Measurements from ENCODE around the gene PSG7.
"Not testable (repeated sequence)": the region's sequence is repeated elsewhere in the genome, so short reads cannot be mapped to it uniquely, and the experiment has no call there.

The PSG7 gene

DNA sequence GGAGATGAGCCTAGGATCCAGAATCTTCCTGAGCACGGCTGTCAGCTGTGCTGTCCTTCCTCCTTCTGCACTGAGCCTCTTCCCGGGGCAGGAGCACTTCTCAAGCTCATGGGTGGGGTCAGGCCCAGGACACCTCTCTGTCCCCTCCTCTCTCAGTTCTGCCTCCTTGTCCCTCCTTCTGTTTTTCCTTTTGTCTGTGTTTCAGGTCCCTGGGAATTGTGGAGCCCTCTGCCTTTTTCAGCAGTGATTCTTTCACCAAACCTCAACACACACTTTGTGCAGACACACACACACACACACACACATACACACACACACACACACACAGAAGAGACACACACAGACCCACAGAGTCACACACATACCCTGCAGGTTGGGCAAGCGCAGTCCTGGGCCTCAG, at the start of gene PSG7:
TSS of gene PSG7 (minus strand) at position 101 of the 400 bp plus-strand sequence. CDS start 131 bp downstream, outside the sequence.
- DNase-seq = not testable (repeated sequence)

DNA sequence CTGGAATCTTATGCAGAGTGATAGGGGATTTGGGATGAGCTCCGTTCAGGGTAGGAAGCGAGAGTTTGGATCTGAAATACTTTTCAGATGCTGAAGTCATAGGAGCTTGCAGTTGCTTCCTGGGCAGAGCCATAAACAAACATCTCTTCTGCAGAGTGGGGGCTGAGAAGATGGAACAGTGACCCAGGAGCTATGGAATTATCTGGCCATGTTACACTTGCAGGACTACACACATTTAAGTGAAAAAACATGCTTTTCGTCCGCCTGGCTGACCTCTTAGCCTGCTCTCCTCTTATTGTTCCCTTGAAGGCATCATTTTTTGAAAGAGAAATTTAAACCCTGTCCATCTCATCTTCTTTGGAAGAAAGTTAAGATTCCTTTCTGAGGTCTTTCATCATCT, 48.6 kb upstream of the PSG7 start:
- DNase-seq = no peak

DNA sequence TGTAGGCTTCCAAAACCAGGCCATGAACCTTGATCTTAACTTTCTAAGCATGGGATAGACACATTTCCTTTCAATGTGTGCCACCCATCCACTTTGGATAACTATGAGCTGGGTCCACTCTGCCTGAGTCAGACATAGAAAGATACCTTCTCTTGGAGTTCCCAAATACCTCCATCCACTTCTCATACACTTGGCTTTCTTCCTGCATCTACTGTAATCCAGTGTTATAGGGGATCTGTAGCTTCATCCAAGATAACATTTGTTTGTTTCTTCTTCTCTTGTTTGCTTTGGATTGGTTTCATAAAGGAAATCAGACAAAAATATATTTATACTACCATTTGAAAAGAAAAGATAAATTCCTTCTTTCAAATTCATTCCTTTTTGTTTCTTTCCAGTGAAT, 45.1 kb upstream of the PSG7 start:
- DNase-seq = not testable (repeated sequence)

DNA sequence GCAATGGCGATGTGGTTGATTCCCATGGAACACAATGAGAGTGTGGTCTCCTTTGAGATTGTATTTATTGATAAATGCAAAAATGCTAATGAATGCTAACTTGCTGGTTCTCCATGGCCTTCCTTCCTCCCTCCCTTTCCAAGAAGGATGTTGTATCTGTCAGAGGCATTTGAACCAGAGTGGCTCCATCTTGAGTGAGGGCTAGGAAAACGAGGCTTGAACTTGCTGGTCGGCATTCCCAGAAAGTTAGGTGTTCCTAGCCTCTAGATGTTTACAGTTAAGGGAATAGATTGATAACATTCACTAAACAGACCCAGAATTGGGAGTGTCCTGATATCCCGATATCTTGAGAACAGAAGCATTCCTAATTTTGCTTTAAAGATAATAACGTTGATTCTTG, 34.4 kb upstream of the PSG7 start:
- not testable (repeated sequence) for DNase-seq

DNA sequence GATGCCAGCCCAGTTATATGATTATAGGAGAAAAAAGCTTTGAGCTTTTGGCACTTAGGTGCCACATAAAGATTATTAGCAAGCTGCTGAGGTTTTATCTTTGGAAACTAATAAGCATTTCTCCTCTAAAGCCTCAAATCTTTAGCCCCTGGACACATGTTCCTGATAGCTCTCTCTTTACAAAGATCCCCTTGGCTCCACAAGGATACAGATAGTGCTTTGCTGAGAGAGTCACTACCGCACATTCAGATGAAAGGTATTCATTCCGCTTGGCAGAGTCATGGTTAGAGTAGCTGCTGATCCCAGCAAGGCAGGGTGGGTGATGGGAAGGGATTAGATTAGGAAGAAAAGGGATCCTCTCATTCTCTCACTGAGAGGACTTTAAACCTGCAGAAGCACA, 28.2 kb upstream of the PSG7 start:
- DNase-seq = no peak

DNA sequence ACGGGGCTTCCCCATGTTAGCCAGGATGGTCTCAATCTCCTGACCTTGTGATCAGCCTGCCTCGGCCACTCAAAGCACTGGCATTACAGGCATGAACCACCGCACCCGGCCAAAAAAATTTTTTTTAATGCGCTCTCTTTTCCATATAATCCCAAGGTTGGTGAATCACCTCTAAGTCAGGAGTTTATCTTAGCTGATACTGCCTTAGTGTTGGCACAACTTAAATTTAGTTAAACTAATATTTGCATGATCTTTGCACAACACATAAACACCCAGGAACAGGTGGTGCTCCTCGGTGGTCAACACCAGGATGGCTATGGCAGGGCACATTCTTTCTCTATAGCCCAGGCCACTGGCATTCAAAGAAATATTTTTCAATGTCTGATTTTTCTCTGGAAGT, 24.1 kb upstream of the PSG7 start:
- DNase-seq = no peak

DNA sequence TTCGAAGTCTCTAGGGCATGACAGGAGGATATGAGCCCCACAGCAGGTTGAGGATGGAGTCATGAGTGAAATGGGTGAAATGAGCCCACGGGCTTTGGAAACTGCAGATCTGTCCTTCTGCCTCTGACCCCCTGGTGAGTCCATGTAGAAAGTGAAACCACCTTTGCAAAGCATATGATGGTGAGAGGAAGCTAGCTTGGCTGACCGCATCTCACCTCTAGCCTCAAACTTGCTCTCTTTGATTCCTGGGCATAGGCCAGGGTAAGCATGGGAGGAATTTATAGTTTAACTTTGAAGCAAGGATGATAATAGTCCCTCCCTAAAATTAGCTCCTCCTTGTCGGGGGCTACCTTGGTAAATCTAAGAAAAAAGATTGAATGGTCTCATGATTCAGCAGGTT, 15.1 kb upstream of the PSG7 start:
- DNase-seq = not testable (repeated sequence)

DNA sequence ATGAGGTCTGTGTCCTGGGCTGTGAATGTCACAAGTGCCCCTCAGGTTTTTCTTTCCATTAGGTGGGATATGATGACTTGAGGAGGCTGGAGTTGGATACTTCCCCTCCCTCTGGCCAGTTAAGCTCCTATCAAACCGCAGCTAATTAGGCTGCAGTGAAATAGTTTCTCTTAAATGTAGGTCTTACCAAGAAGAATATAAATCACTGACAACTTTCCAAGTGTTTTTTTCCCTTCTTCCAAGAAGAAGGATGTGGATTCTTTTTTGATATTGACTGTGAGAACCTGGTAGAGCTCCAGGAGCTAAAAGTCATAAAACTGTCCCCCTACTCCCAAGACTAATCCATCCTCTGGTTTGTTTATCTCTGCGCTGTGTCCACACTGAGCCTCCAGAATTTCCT, 14.5 kb upstream of the PSG7 start:
- DNase-seq = not testable (repeated sequence)

DNA sequence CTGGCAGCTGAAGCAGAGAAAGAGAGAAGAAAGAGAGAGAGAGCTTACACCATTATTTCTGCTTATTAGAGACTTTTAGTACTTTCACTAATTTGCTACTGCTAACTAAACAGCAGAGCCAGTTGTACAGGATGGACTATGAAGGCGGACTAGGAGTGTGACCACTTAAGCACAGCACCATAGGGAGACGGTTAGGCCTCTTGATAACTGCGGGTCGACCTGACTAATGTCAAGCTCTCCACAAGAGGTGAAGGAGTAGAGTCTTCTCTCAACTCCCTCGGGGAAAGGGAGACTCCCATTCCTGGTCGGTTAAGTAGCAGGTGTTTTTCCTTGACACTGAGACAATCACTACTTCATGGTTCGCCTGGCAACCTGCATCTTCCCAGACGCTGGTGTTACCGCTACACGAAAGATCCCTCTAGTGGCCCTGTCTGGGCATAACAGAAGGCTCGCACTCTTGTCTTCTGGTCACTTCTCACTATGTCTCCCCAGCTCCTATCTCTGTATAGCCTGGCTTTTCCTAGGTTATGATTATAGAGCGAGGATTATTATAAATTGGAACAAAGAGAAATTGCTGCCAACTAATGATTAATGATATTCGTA, 5.3 kb upstream of the PSG7 start:
- DNase-seq = no peak

DNA sequence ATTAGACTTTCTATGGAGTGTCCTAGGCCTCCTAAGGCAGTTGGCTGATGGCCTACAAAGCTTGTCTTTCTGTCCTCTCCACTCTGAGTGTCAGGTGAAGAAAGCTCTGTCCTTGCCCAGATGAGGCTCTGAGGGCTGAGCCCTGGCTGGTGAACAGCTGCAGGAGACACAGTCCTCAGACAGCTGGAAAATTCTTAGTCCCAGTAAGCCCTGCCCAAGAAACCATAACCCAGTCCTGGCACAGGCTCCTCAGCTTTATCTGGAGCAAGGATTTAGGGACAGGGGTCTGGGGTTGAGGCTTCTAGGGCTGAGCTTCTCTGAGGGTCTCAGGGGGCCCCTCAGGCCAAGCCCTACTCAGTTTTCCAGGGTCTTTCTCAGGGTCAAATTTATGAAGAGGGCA, 2.3 kb downstream of the PSG7 start:
- not testable (repeated sequence) for DNase-seq

DNA sequence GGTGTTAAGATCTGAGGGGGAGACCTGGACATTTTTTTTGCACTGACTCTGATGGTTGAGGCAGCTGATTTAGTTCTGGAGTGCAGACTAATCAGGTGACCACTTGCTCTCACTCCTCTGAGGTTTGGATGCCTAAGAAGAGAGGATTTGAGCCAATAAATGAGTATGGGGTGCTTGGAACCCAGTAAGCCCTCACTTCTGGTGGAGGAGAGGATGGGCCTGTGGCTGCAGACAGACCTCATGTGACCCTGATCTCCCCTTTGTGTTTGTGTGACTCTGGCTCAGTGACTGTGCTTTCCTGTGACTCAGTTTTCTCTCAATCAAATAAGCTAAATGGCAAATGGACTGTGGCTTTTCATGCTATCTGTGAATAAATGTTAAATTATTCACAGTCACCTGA, 2.8 kb downstream of the PSG7 start:
- DNase-seq = not testable (repeated sequence)

DNA sequence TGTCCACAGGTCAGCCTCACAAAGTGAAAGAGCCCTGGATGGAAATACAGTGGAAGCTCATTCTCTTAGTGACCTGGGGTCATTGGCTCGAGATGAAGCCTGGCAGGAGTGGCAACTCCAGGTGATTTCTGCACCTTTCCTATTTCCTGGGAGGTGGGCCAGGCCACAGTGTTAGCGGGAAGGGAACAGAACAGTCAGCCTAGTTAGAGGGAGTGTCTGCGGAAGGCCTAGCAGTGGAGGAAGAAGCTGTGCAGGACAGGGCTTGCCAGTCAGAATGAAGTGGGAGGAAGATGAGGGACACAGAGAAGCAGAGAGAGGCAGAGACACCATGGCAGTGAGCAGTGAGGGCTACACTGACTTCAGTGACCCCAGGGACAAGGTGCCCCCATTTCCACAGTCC, 3.6 kb downstream of the PSG7 start:
- not testable (repeated sequence) for DNase-seq

DNA sequence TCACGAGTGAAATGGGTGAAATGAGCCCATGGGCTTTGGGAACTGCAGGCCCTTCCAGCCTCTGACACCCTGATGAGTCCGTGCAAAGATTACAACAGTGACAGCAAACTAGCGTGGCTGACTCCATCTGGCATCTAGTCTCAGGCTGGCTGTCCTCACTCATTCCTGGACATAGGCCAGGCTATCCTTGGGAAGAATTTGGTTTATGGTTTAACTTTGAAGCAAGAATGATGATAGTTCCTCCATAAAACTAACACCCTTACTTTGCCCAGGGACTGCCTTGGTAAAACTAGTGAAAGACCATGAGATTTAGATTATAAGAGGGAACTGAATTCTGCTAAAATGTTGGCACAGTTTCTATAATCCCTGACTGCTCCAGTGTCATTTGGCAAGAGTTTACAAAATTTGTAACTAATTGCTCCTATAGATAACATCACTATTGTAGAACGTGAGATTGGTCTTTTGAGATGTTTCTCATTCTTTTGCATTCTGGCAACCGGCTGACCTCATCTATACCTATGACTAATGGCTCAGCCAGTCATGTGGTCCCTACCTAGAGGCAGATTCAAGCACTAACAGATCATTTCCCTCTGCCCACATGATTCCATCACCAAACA, 4.4 kb downstream of the PSG7 start:
- not testable (repeated sequence) for DNase-seq

DNA sequence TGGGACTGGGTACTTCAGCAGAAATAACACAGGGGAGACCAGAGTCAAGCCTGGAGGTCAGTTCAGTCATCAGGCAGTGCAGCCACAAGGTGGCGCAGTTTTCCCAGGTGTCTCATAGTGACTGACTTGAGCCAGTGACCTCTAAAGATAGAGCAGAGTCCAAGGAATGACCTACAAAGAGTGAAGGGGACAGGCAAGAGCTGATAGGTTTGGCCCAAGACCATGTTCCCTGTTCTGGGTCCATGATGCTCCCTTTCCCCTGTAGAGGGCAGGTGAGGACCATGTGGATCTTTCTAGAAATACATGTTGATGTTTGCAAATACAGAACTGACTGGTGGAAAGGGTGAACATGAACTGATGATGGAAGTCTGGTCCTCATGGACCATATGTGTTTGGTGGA, 6.8 kb downstream of the PSG7 start:
- not testable (repeated sequence) for DNase-seq

DNA sequence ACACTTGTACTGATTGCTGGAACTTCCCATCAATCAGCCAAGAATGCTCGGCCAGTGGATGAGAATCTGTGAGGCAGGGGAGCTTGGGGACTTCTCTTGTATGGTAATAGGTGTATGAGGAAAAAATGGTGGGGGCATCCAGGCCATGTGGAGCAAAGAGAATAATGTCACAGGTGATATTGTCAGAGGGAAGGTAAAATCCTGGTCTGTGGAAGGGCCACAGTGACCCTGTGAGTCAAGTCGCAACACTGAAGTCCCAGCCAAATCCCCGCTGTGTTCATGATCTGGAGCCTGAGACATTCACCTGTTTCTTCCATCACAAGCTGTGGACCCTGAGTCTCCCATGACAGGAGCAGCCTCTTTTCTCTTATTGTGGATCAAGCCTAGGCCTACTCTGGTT, 8.1 kb downstream of the PSG7 start:
- no peak for DNase-seq

DNA sequence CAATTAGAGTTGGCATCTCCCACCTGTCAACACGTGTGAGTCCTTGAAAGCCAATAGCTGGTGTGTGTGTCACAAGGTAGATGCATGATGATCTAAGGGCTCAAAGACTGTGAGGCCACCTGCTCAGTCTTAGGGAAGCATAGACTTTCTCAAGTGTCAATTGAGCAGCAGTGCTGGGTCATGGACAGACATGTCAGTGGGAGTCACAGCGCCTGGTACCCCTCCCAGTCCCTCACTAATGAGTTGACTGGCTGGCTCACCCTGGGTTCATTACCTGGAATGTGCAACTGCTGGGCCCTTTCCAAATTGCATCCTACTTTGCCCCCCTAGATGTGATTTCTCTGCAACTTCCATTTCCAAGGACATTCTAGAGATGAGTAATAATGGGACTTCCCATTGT, 10.2 kb downstream of the PSG7 start:
- DNase-seq = no peak

DNA sequence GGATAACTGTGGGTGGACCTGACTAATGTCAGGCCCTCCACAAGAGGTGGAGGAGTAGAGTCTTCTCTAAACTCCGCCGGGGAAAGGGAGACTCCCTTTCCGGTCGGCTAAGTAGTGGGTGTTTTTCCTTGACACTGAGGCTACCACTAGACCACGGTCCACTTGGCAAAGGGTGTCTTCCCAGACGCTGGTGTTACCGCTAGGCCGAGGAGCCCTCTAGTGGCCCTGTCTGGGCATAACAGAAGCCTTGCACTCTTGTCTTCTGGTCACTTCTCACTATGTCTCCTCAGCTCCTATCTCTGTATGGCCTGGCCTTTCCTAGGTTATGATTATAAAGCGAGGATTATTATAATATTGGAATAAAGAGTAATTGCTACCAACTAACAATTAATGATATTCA, 13.9 kb downstream of the PSG7 start:
- DNase-seq = peak; percentile 17

DNA sequence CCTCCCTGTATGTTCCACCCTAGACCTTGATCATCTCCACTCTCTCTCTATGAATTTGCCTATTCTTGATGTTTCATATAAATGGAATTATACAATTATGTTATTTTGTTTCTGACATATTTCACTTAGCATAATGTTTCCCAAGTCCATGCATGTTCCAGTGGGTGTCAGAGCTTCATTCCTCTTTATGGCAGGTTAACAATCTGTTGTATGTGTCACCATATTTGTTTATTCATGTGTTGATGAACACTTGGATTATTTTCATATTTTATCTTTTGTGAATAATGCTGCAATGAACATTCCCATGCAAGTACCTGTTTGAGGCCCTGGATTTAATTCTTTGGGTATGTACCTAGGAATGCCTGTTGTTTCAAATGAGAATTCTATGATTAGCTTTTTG, 16.0 kb downstream of the PSG7 start:
- DNase-seq = not testable (repeated sequence)

DNA sequence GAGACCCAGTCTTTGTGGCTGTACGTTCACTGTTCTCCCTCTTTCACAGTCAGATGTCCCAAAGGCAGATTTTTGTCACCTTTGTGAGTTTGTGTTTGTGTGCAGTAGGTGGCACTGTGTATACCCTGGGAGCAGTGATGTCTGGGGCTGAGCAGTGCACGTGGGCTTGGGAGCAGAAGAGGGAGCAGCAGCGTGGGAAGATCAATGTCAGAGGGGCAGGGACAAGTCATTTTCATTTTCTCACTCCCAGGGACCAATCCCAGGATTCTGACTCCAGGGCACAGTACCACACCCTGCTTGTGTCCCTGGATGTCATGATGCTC, 17.3 kb downstream of the PSG7 start:
- DNase-seq = no peak

DNA sequence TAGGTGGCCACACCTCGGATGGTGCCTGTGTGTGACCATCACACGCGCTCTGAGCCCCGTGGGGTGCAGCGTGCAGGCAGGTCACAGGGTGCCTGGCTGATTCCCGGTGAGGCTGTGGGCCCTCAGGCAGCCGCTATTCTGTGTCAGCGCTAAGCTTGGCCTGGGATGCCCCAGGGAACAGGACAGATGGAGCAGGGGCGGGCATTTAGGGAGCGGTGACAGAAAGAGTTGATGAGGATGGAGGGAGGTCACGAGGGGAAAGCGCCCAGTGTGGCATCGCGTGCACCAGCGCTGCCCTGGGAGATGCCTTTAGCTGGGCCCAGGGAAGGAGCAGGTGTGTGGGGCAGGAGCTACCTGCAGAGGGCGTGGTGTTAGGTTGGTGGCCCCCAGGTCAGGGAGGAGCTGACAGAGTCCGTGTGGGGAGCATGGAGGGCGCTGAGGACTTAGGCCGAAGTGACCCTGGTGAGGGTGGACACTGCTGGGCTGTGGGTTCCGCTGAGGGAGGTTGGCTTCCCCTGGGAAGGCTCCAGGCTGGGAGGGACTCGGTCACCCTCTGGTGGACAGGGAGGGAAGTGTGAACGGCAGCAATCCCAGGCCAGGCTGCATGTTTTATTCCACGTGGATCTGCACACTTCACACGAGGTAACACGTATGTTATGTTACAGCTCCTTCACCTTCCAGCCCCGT, 17.8 kb downstream of the PSG7 start:
- DNase-seq = not testable (repeated sequence)

DNA sequence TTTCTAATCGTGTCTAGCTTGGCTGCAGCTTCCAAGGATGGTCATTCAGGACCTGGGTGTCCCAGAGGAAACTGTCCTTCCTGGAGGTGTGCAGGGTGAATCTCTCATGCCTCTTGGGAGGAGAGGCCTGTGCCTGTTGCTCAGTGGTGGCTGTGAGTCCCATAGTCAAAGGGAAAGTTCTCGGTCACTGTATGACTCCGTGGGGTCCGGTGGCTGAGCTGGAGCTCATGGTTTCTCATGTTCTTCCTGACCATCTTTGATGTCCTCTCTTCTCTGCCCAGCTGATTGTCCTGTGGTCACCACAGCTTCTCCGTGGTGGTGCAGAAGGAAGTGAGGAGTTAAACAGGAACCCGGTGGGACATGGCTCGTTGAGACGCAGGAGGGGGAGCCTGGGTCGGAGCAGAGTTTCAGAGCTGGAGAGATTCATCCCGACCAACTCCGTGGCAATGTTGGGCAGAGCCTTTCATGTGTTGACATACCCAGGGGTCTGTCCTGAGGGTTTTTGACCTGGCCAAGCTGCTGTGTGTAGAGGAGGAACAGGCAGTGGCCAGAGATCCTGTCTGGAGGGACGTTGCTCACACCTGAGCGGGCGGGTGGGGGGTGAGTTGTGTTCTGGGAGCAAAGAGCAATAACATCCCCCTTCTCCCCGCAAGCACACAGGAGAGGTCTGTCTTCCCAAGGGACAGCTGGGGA, 18.5 kb downstream of the PSG7 start:
- DNase-seq = not testable (repeated sequence)

DNA sequence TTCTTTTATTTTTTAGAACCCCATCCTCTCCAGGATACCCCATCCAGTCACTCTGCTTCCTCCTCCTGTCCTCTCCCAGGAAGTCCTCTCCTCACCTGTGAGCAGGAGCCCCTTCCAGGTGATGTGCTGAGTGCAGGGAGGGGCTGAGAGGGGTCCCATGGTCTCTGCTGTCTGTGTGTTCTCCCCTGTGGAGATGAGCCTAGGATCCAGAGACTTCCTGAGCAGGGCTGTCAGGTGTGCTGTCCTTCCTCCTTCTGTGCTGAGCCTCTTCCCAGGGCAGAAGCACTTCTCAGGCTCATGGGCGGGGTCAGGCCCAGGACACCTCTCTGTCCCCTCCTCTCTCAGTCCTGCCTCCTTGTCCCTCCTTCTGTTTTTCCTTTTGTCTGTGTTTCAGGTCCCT, 19.4 kb downstream of the PSG7 start, which contains the start of gene PSG6:
TSS of gene PSG6 (minus strand) at position 261 of the 400 bp plus-strand sequence. CDS start at position 159, 102 bp downstream.
- not testable (repeated sequence) for DNase-seq

DNA sequence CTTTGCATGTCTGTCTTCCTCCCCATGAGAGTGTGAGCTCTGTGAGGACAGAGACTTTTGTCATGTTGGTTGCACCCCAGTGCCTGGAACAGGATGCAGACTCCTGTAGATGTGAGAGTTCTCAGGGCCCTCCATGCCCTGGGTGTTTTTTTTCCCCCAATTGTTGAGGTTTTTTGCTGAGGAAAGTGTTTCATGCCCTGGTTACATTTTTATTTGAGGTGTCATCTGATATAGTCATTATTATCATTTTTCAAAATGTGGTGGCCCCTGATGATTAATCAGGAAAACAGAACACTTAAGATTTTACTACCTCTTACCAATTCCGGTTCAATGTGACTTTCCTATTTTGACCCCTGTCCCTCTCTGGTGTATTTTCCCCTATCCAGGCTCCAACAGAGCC, 20.1 kb downstream of the PSG7 start:
- not testable (repeated sequence) for DNase-seq

DNA sequence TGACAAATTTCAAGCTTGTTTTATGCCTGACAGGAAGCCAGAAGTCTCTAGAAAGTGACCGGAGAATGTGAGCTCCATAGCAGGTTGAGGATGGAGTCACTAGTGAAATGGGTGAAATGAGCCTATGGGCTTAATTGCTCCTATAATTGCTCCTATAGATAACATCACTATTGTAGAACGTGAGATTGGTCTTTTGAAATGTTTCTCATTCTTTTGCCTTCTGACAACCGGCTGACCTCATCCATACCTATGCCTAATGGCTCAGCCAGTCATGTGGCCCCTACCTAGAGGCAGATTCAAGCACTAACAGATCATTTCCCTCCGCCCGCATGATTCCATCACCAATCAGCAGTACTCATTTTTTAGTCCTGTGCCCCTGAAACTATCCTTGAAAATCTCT, 23.5 kb downstream of the PSG7 start:
- DNase-seq = not testable (repeated sequence)
